ENCODE data around the gene FAM3B. TPM values are rescaled to one million over a fixed set of nuclear protein-coding genes. Genes with fewer than 3 reads are reported as not detected.

The FAM3B gene
- total RNA-seq, 1 experiment from 2014 or later, result not detected

DNA sequence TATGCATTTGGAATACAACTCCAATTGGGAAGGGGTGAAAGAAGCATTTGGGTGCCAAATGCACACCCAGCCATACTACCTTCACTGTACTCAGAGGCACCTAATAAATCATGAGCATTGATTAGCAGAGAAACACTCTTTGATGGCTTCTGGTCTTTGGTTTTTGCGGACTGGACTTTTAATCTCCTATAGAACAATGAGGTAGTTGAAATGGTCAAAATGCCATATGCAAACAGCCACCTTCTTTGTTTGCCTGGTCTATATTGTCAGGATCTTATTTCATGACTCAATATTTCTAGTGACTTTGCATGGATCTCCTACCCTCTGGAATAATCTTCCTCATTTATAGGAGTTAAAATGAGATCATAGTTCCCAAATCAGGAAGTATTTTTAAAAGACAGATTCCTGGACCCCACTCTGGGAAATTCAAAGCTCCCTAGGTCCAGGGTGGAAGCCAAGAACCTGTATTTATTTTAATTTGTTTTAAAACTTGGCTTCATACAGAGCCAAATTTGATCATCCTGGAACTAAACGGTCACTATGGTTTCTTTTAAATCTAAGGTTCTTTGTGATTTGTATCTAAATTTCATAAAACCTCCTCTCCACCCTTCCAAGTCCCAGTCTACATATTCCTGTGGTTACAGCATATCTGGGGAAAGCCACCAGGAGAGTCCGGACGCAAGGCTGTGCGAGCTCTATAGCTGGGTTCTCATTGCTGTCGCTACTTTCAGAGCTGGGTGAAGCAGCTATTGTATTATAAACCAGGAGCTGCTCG is 8.7 kb downstream of the FAM3B start:
- no TSS peak for BruUV-seq (replicated peaks)
- POLR2A ChIA-PET, result no interaction called here

DNA sequence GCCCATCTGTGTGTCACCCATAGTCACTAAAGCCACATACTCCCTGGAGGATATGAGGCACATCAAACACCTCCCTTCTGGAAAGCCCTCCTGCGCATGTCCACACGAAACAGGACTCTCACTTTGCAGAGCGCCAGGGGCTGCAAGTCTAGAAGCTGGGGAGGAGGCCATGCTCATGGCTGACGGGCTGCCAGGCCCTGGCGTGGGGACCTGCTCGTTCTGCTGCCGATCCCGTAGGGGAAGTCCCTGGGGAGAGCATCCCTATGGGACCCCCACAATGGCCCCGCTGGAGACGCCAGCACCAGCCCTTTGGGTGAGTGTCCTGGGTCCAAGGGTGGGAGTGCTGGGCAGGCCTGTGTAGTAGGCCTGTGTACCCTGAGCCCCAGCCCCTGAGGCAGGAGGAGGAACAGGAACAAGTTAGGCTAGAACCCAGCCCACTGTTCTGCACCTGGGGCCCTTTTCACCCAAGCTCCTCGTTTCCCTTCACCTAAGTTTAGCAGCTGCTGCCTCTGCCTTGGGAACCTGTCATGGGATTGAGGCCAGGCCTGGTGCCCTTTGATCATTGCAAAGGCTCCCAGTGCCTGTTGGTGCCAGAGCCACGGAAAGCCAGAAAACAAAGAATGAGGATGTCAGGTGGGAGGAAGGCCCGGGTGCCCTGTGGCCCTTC is 9.9 kb downstream of the FAM3B start:
- no peak for ATAC-seq

More for the DNA sequence above, 8.7 kb downstream of the FAM3B start:
- Histone ChIP-seq H3K36me3 (ENCODE audit: control insufficient read depth, insufficient read depth, low read length) (no peaks in the 10 kb centered on the region), H3K27ac (ENCODE audit: low read length) (no peak overlapping the region), H3K4me1 (ENCODE audit: control insufficient read depth, insufficient read depth, low read length) (no peaks in the 10 kb centered on the region), H3K9me3 (ENCODE audit: control insufficient read depth, insufficient read depth, low read depth, low read length) (no peaks in the 10 kb centered on the region), H3K4me3 (ENCODE audit: low read depth in 2 of 2, low read length in 2 of 2) (no peak overlapping the region), H3K27me3 (ENCODE audit: control insufficient read depth, insufficient read depth, low read length) (no peaks in the 10 kb centered on the region)
- in situ Hi-C loops (cut with HindIII; ENCODE audit: low pct_unique_long_range_greater_than_20kb, low sequenced_read_pairs), result no loop called here
- intact Hi-C loops (cut with micrococcal nuclease; ENCODE audit: unreplicated experiment), result no loop called here
- TF ChIP-seq, protein P1, sequence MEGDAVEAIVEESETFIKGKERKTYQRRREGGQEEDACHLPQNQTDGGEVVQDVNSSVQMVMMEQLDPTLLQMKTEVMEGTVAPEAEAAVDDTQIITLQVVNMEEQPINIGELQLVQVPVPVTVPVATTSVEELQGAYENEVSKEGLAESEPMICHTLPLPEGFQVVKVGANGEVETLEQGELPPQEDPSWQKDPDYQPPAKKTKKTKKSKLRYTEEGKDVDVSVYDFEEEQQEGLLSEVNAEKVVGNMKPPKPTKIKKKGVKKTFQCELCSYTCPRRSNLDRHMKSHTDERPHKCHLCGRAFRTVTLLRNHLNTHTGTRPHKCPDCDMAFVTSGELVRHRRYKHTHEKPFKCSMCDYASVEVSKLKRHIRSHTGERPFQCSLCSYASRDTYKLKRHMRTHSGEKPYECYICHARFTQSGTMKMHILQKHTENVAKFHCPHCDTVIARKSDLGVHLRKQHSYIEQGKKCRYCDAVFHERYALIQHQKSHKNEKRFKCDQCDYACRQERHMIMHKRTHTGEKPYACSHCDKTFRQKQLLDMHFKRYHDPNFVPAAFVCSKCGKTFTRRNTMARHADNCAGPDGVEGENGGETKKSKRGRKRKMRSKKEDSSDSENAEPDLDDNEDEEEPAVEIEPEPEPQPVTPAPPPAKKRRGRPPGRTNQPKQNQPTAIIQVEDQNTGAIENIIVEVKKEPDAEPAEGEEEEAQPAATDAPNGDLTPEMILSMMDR (IDR thresholded peaks at IDR 0.05), result no peak
- TF ChIP-seq POLR2AphosphoS5 (IDR thresholded peaks at IDR 0.05; ENCODE audit: low read depth, low read length), result no peak
- TF ChIP-seq SIN3A (IDR thresholded peaks at IDR 0.05; ENCODE audit: borderline replicate concordance, insufficient read depth, low read depth, low read length), result no peak
- TF ChIP-seq TCF7L2 (IDR thresholded peaks at IDR 0.05; ENCODE audit: low read depth, low read length), result no peak
- TF ChIP-seq, protein P2, sequence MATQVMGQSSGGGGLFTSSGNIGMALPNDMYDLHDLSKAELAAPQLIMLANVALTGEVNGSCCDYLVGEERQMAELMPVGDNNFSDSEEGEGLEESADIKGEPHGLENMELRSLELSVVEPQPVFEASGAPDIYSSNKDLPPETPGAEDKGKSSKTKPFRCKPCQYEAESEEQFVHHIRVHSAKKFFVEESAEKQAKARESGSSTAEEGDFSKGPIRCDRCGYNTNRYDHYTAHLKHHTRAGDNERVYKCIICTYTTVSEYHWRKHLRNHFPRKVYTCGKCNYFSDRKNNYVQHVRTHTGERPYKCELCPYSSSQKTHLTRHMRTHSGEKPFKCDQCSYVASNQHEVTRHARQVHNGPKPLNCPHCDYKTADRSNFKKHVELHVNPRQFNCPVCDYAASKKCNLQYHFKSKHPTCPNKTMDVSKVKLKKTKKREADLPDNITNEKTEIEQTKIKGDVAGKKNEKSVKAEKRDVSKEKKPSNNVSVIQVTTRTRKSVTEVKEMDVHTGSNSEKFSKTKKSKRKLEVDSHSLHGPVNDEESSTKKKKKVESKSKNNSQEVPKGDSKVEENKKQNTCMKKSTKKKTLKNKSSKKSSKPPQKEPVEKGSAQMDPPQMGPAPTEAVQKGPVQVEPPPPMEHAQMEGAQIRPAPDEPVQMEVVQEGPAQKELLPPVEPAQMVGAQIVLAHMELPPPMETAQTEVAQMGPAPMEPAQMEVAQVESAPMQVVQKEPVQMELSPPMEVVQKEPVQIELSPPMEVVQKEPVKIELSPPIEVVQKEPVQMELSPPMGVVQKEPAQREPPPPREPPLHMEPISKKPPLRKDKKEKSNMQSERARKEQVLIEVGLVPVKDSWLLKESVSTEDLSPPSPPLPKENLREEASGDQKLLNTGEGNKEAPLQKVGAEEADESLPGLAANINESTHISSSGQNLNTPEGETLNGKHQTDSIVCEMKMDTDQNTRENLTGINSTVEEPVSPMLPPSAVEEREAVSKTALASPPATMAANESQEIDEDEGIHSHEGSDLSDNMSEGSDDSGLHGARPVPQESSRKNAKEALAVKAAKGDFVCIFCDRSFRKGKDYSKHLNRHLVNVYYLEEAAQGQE (IDR thresholded peaks at IDR 0.05; ENCODE audit: insufficient read depth in 1 of 2, low read depth in 2 of 2, low read length in 1 of 2), result no peak
- CTCF ChIA-PET, result no interaction called here
- DNase-seq (ENCODE audit: low read depth, low spot score) (no peak), ATAC-seq (no peak)

More for the DNA sequence above, 9.9 kb downstream of the FAM3B start:
- TF ChIP-seq SIN3A (IDR thresholded peaks at IDR 0.05; ENCODE audit: borderline replicate concordance, insufficient read depth, low read depth, low read length), result no peak
- TF ChIP-seq TCF7L2 (IDR thresholded peaks at IDR 0.05; ENCODE audit: low read depth, low read length), result no peak
- TF ChIP-seq, protein P1 (IDR thresholded peaks at IDR 0.05), result no peak
- TF ChIP-seq POLR2AphosphoS5 (IDR thresholded peaks at IDR 0.05; ENCODE audit: low read depth, low read length), result no peak
- TF ChIP-seq, protein P2 (IDR thresholded peaks at IDR 0.05; ENCODE audit: insufficient read depth in 1 of 2, low read depth in 2 of 2, low read length in 1 of 2), result no peak
- ChIA-PET POLR2A (no interaction called here), CTCF (interaction anchor here (0.7 kb wide), 1 partner anchor 433 kb away, joined by 3 read pairs; no protein-coding TSS in a partner anchor)
- Histone ChIP-seq H3K36me3 (ENCODE audit: control insufficient read depth, insufficient read depth, low read length) (no peaks in the 10 kb centered on the region), H3K4me3 (ENCODE audit: low read depth in 2 of 2, low read length in 2 of 2) (no peak overlapping the region), H3K27ac (ENCODE audit: low read length) (no peak overlapping the region), H3K9me3 (ENCODE audit: control insufficient read depth, insufficient read depth, low read depth, low read length) (no peaks in the 10 kb centered on the region), H3K4me1 (ENCODE audit: control insufficient read depth, insufficient read depth, low read length) (no peaks in the 10 kb centered on the region), H3K27me3 (ENCODE audit: control insufficient read depth, insufficient read depth, low read length) (no peaks in the 10 kb centered on the region)
- BruUV-seq (replicated peaks), result no TSS peak
- no peak for DNase-seq (ENCODE audit: low read depth, low spot score)
- intact Hi-C loops (cut with micrococcal nuclease; ENCODE audit: unreplicated experiment) (no loop called here), in situ Hi-C loops (cut with HindIII; ENCODE audit: low pct_unique_long_range_greater_than_20kb, low sequenced_read_pairs) (no loop called here)
